ENCODE measurements around the gene RSPH3.

DNA sequence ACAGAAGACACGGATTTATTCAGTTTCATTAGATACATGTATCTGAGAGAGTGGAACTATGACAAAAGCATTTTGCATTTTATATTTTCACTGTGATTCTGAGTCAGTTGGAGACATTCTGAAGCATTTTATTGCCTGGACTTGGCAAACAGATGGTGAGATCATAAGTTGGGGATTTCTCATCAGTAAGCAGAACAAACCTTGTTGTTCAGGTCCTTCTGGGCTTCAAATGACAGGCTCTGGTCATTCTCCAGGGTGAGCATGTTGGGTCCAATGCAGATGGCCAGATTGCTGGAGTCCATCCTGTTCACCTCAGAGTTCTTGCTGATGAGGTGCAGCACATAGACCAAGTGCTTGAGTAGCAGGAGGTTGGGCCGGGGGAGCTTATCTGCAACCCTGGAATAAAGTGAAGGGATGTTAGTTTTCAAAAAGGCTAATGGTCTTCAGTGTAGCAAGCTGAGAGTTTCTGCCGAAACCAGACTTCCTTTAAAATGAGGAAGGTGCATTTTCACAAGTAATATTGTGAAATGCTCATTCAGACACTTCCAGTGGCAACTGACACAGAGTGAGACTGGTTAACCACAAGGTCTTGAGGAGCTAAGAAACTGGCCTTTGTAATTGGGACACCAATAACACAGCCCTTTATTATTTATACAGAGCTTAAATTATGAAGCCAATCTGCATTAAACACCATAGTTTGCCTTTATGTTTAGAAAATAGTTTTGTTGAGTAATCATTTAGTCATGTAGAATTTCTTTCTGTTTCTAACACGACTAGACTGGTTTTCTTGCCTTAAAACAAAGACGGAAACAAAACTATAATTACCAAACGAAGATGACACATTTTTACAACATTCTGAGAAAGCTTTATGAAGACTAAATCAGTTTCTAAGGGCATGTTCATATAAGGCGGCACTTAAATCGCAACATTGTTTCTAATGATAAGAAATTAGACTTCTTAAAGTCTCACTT is 39.2 kb upstream of the RSPH3 start:
- TF ChIP-seq CTCF (IDR thresholded peaks at IDR 0.05; ENCODE audit: poor library complexity, severe bottlenecking) (no peak), REST (IDR thresholded peaks at IDR 0.05; ENCODE audit: borderline replicate concordance) (no peak), SMC3 (conservative IDR thresholded peaks at IDR 0.05; ENCODE audit: poor library complexity) (no peak), POLR2AphosphoS5 (IDR thresholded peaks at IDR 0.05) (no peak), MXI1 (conservative IDR thresholded peaks at IDR 0.05; ENCODE audit: poor library complexity, severe bottlenecking) (no peak), TAF1 (IDR thresholded peaks at IDR 0.05; ENCODE audit: low read depth) (no peak), RAD21 (conservative IDR thresholded peaks at IDR 0.05) (no peak), EZH2 (IDR thresholded peaks at IDR 0.05; ENCODE audit: borderline replicate concordance, insufficient read depth, low read length, poor library complexity, severe bottlenecking) (no peak), EP300 (conservative IDR thresholded peaks at IDR 0.05; ENCODE audit: poor library complexity, severe bottlenecking) (no peak)

Data from neural cell (in vitro differentiated cells).